HG03432 (cell line): ENCODE data around the gene TOM1L2.
A peak's percentile ranks its signal among the peaks of the same experiment; 100 is the strongest.

Experiments used
- ATAC-seq: cut with Tn5 transposase; IDR thresholded peaks from one replicate; pipeline ENCODE4 v1.9.1; 2021; ENCODE audit warnings: mild to moderate bottlenecking, moderate library complexity; ENCODE audit not compliant: unreplicated experiment

The TOM1L2 gene

GRCh38 chr17:17823433-17824118 lies 148.6 kb downstream of the TOM1L2 start:
- ATAC-seq = peak; percentile 81

GRCh38 chr17:17822616-17823015 lies 149.6 kb downstream of the TOM1L2 start:
- no peak for ATAC-seq

- ATAC-seq = no peak
Measured at GRCh38 chr17:17822189-17822588, 150.0 kb downstream of the TOM1L2 start.

- no peak for ATAC-seq
Measured at GRCh38 chr17:17820463-17821158, 151.6 kb downstream of the TOM1L2 start.

GRCh38 chr17:17820046-17820445 lies 152.2 kb downstream of the TOM1L2 start:
- ATAC-seq = no peak

GRCh38 chr17:17819561-17819995 lies 152.6 kb downstream of the TOM1L2 start:
- peak; percentile 39 for ATAC-seq

- no peak for ATAC-seq
Measured at GRCh38 chr17:17819111-17819510, 153.1 kb downstream of the TOM1L2 start.

GRCh38 chr17:17818088-17818526 lies 154.1 kb downstream of the TOM1L2 start:
- no peak for ATAC-seq

GRCh38 chr17:17817552-17817947 lies 154.7 kb downstream of the TOM1L2 start:
- ATAC-seq = no peak

- no peak for ATAC-seq
Measured at GRCh38 chr17:17816831-17817551, 155.2 kb downstream of the TOM1L2 start.

- ATAC-seq = no peak
Measured at GRCh38 chr17:17816240-17816814, 155.9 kb downstream of the TOM1L2 start.

GRCh38 chr17:17815436-17816200 lies 156.6 kb downstream of the TOM1L2 start:
- no peak for ATAC-seq

- ATAC-seq = no peak
Measured at GRCh38 chr17:17815062-17815406, 157.2 kb downstream of the TOM1L2 start.

GRCh38 chr17:17814162-17815061 lies 157.8 kb downstream of the TOM1L2 start:
- ATAC-seq = no peak

- no peak for ATAC-seq
Measured at GRCh38 chr17:17813725-17814095, 158.5 kb downstream of the TOM1L2 start.

GRCh38 chr17:17813055-17813724 lies 159.0 kb downstream of the TOM1L2 start:
- no peak for ATAC-seq

- ATAC-seq = peak; percentile 36
Measured at GRCh38 chr17:17812211-17813054, 159.8 kb downstream of the TOM1L2 start.
